Progenitor cell of endocrine pancreas (in vitro differentiated cells): ENCODE data around the gene SNX1. TPM values are rescaled to one million over a fixed set of nuclear protein-coding genes. Genes with fewer than 3 reads are reported as not detected.

Source experiments
- DNase-seq: peaks from one replicate; pipeline ENCODE4 v3.0.0; 2021; ENCODE audit warnings: low spot score; ENCODE audit not compliant: unreplicated experiment
- H3K27ac Mint-ChIP-seq: 2 replicates; pipeline ENCODE4 v1.8.0; 2021; ENCODE audit warnings: mild to moderate bottlenecking, moderate library complexity, mixed read lengths
- H3K27me3 Mint-ChIP-seq: 2 replicates; pipeline ENCODE4 v1.8.0; 2021; ENCODE audit warnings: mixed read lengths
- H3K36me3 Mint-ChIP-seq: 2 replicates; pipeline ENCODE4 v1.8.0; 2022; ENCODE audit warnings: mixed read lengths; ENCODE audit not compliant: insufficient read depth
- H3K4me1 Mint-ChIP-seq: 2 replicates; pipeline ENCODE4 v1.8.0; 2021; ENCODE audit warnings: low read depth, mixed read lengths
- H3K4me3 Mint-ChIP-seq: 2 replicates; pipeline ENCODE4 v1.8.0; 2021; ENCODE audit warnings: low read depth, mild to moderate bottlenecking, moderate library complexity, mixed read lengths
- H3K9me3 Mint-ChIP-seq: 2 replicates; pipeline ENCODE4 v1.8.0; 2021; ENCODE audit warnings: low read depth, mixed read lengths
- CTCF ChIP-seq: fragments of 200-600 bp; sonication (generic); IDR thresholded peaks from one replicate; pipeline ENCODE4 v1.5.0; 2021; ENCODE audit warnings: antibody characterized with exemption, mild to moderate bottlenecking; ENCODE audit not compliant: unreplicated experiment
- total RNA-seq: library from RNA; stranded (reverse); gene quantifications from 2 replicates; pipeline ENCODE4 v1.2.1, GENCODE V29; 2021

The SNX1 gene
- total RNA-seq, 1 donor from 2014 or later: 91.4 TPM

- no peaks in the 10 kb centered on the region for H3K27me3 Mint-ChIP-seq
- H3K9me3 Mint-ChIP-seq: no peaks in the 10 kb centered on the region
- H3K4me3 Mint-ChIP-seq: no peak overlapping the region
- peaks cover 3% of the 10 kb centered on the region for H3K4me1 Mint-ChIP-seq
- DNase-seq: no peak
- no peak overlapping the region for H3K27ac Mint-ChIP-seq
- H3K36me3 Mint-ChIP-seq: peaks cover 31% of the 10 kb centered on the region
- no peak for TF ChIP-seq CTCF
Observed at GRCh38 chr15:64122444-64122843, 26.7 kb downstream of the SNX1 start.

GRCh38 chr15:64122936-64123351, 27.2 kb downstream of the SNX1 start:
- TF ChIP-seq CTCF: no peak
- peaks cover 29% of the 10 kb centered on the region for H3K36me3 Mint-ChIP-seq
- no peak overlapping the region for H3K4me3 Mint-ChIP-seq

GRCh38 chr15:64125978-64126377, 30.2 kb downstream of the SNX1 start:
- Mint-ChIP-seq H3K9me3 (no peaks in the 10 kb centered on the region), H3K36me3 (peaks cover 23% of the 10 kb centered on the region), H3K4me1 (no peaks in the 10 kb centered on the region), H3K4me3 (no peak overlapping the region), H3K27ac (no peak overlapping the region), H3K27me3 (no peaks in the 10 kb centered on the region)
- DNase-seq: no peak
- TF ChIP-seq CTCF: no peak

More at GRCh38 chr15:64122936-64123351, 27.2 kb downstream of the SNX1 start:
- H3K27ac Mint-ChIP-seq: no peak overlapping the region
- H3K9me3 Mint-ChIP-seq: no peaks in the 10 kb centered on the region
- no peaks in the 10 kb centered on the region for H3K27me3 Mint-ChIP-seq
- no peak for DNase-seq
- peaks cover 2% of the 10 kb centered on the region for H3K4me1 Mint-ChIP-seq

GRCh38 chr15:64127521-64128270, 31.9 kb downstream of the SNX1 start:
- no peak overlapping the region for H3K4me3 Mint-ChIP-seq
- no peak for TF ChIP-seq CTCF
- no peak overlapping the region for H3K27ac Mint-ChIP-seq
- H3K36me3 Mint-ChIP-seq: peaks cover 29% of the 10 kb centered on the region
- no peaks in the 10 kb centered on the region for H3K9me3 Mint-ChIP-seq
- no peaks in the 10 kb centered on the region for H3K4me1 Mint-ChIP-seq
- H3K27me3 Mint-ChIP-seq: no peaks in the 10 kb centered on the region
- no peak for DNase-seq

GRCh38 chr15:64130159-64130558, 34.4 kb downstream of the SNX1 start:
- DNase-seq: no peak
- H3K4me1 Mint-ChIP-seq: no peaks in the 10 kb centered on the region
- peaks cover 24% of the 10 kb centered on the region for H3K36me3 Mint-ChIP-seq
- no peaks in the 10 kb centered on the region for H3K9me3 Mint-ChIP-seq
- H3K27ac Mint-ChIP-seq: no peak overlapping the region
- no peak for TF ChIP-seq CTCF
- H3K27me3 Mint-ChIP-seq: no peaks in the 10 kb centered on the region
- H3K4me3 Mint-ChIP-seq: no peak overlapping the region
